HEK293 (cell line): ENCODE measurements around the gene ANXA2.

ENCODE experiments used
- SCRT2 ChIP-seq: fragments of 450-650 bp; formaldehyde crosslinking; IDR thresholded peaks from 2 replicates; pipeline ENCODE4 v1.5.1; 2016; ENCODE audit warnings: missing biosample characterization, missing genetic modification characterization
- YY1 ChIP-seq: fragments of 450-650 bp; formaldehyde crosslinking; IDR thresholded peaks from 2 replicates; pipeline ENCODE4 v1.5.1; 2018; ENCODE audit warnings: missing biosample characterization, missing genetic modification characterization
- ZBTB1 ChIP-seq: fragments of 450-650 bp; formaldehyde crosslinking; IDR thresholded peaks from 2 replicates; pipeline ENCODE4 v1.5.1; 2016; ENCODE audit warnings: missing biosample characterization, missing genetic modification characterization
- ZNF274 ChIP-seq, 2 experiments: fragments of 200-500 bp in 1 of 2; fragments of 450-650 bp in 1 of 2; sonication (Bioruptor generic) in 1 of 2; formaldehyde crosslinking in 1 of 2; IDR thresholded peaks; 2 replicates each; pipeline versions ENCODE4 v1.5.1 to v1.6.1; 2014 to 2016; ENCODE audit warnings: borderline replicate concordance in 1 of 2, inconsistent platforms in 1 of 2, low read length in 1 of 2, missing biosample characterization in 1 of 2, missing genetic modification characterization in 1 of 2
- ZNF398 ChIP-seq: fragments of 450-650 bp; formaldehyde crosslinking; IDR thresholded peaks from 2 replicates; pipeline ENCODE4 v1.5.1; 2017; ENCODE audit warnings: missing biosample characterization, missing genetic modification characterization
- ZNF621 ChIP-seq: fragments of 450-650 bp; formaldehyde crosslinking; IDR thresholded peaks from 2 replicates; pipeline ENCODE4 v1.5.1; 2017; ENCODE audit warnings: missing biosample characterization, missing genetic modification characterization
- TF ChIP-seq, protein P1 (sequence below): fragments of 450-650 bp; formaldehyde crosslinking; IDR thresholded peaks from 2 replicates; pipeline ENCODE4 v1.5.1; 2016; ENCODE audit warnings: missing biosample characterization, missing genetic modification characterization

DNA sequence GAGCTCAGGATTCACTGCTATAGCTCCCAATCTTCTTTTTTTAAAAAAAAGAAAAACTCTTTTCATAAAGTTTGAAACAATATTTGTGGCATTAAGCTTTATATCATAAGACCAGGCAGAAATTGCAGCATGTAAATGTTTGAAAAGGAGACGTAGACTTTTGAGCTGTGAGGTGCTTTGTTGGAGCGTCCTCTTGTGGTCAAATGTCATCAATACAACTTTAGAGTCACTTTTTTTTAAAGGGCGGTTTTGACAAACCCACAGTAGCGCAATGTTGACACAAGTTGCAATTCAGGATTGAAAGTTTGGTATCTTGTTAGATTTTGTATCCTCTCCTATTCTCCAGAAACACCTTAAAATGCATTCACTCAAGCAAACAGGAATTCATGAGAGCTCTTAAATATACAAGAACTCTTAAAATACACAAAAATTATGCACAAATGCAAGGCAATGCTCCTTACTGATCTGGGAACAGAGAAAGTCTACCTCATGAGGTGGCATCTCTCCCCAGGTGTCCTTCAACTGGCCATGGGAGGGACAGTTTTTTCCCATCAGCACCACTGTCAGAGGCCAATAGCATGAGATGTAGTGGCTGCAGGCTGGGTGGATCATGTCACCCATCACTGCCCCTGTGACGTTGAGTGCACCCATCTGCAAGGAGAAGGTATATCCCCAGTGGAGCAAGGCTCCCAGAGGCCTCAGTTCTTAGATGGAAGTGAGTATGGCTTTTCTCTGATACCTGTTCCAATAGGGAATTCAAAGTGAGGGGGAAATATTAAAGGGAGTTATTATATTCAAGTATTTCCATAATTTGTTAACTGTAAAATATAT is 70.7 kb downstream of the ANXA2 start:
- TF ChIP-seq, protein P1, sequence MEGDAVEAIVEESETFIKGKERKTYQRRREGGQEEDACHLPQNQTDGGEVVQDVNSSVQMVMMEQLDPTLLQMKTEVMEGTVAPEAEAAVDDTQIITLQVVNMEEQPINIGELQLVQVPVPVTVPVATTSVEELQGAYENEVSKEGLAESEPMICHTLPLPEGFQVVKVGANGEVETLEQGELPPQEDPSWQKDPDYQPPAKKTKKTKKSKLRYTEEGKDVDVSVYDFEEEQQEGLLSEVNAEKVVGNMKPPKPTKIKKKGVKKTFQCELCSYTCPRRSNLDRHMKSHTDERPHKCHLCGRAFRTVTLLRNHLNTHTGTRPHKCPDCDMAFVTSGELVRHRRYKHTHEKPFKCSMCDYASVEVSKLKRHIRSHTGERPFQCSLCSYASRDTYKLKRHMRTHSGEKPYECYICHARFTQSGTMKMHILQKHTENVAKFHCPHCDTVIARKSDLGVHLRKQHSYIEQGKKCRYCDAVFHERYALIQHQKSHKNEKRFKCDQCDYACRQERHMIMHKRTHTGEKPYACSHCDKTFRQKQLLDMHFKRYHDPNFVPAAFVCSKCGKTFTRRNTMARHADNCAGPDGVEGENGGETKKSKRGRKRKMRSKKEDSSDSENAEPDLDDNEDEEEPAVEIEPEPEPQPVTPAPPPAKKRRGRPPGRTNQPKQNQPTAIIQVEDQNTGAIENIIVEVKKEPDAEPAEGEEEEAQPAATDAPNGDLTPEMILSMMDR (tag by site-specific recombination), result 0 out of 2 replicates have a peak, but pooled peaks have one; percentile 33
- TF ChIP-seq ZNF398 (tag by site-specific recombination) (no peak), YY1 (tag by site-specific recombination) (no peak), ZNF621 (tag by site-specific recombination) (no peak), ZNF274 (IDR thresholded peaks at IDR 0.05; ENCODE audit: low read length) (no peak), ZNF274 (tag by site-specific recombination; IDR thresholded peaks at IDR 0.05; ENCODE audit: borderline replicate concordance) (no peak), ZBTB1 (tag by site-specific recombination) (no peak), SCRT2 (tag by site-specific recombination) (no peak)
